OCI-LY7 (cell line): Measurements from ENCODE around the gene ANKS1A. TPM values are rescaled to one million over a fixed set of nuclear protein-coding genes. Genes with fewer than 3 reads are reported as not detected.

Experiments used
- BruUV-seq: library from RNA; stranded (reverse); fragments of 400-500 nt; replicated peaks from 2 replicates; lab custom pipeline; 2021; lab: Mats Ljungman, UMichigan
- CTCF ChIA-PET: fragments of 300-600 bp; sonication (Branson Sonifier 250); formaldehyde crosslinking; loops from one replicate; lab custom pipeline; 2022; ENCODE audit warnings: antibody characterized with exemption; ENCODE audit not compliant: unreplicated experiment; lab: Charles Lee
- POLR2A ChIA-PET: fragments of 300-600 bp; sonication (Branson Sonifier 250); formaldehyde crosslinking; loops from one replicate; lab custom pipeline; 2022; ENCODE audit warnings: antibody characterized with exemption; lab: Charles Lee
- DNase-seq: peaks from one replicate; pipeline ENCODE4 v3.0.0-alpha.2; 2015; ENCODE audit warnings: low spot score
- H2AFZ ChIP-seq: fragments of 200-600 bp; sonication (generic), shearing (Covaris generic); 2 replicates; pipeline ENCODE4 v1.6.1; 2014; ENCODE audit warnings: mild to moderate bottlenecking, antibody characterized with exemption, low read length, moderate library complexity
- H3K27ac ChIP-seq: fragments of 200-600 bp; sonication (generic); 2 replicates; pipeline ENCODE4 v1.5.1; 2014; ENCODE audit warnings: mixed run types, low read depth, mild to moderate bottlenecking, moderate library complexity, low read length, inconsistent platforms; ENCODE audit not compliant: poor library complexity, severe bottlenecking
- H3K36me3 ChIP-seq: fragments of 200-600 bp; sonication (generic); 2 replicates; pipeline ENCODE4 v1.6.1; 2014; ENCODE audit warnings: mild to moderate bottlenecking, antibody characterized with exemption, low read length, moderate library complexity, mixed read lengths; ENCODE audit not compliant: insufficient read depth
- H3K4me1 ChIP-seq: fragments of 200-600 bp; sonication (generic); 2 replicates; pipeline ENCODE4 v1.5.1; 2014; ENCODE audit warnings: mild to moderate bottlenecking, low read length; ENCODE audit not compliant: insufficient read depth, poor library complexity, severe bottlenecking
- H3K4me2 ChIP-seq: fragments of 200-600 bp; sonication (generic); 2 replicates; pipeline ENCODE4 v1.6.1; 2014; ENCODE audit warnings: mild to moderate bottlenecking, low read length
- H3K4me3 ChIP-seq: fragments of 200-600 bp; sonication (generic); 2 replicates; pipeline ENCODE4 v1.5.1; 2014; ENCODE audit warnings: mild to moderate bottlenecking, low read depth, low read length; ENCODE audit not compliant: poor library complexity, severe bottlenecking
- H3K79me2 ChIP-seq: fragments of 200-600 bp; sonication (generic); 2 replicates; pipeline ENCODE4 v1.6.1; 2016; ENCODE audit warnings: low read depth, mild to moderate bottlenecking, low read length, moderate library complexity, mixed read lengths; ENCODE audit not compliant: insufficient read depth
- H3K9me2 ChIP-seq: fragments of 200-600 bp; sonication (generic); 2 replicates; pipeline ENCODE4 v1.6.1; 2016; ENCODE audit warnings: mild to moderate bottlenecking, low read length, mixed read lengths; ENCODE audit not compliant: insufficient read depth
- H3K9me3 ChIP-seq: fragments of 200-600 bp; sonication (generic); 2 replicates; pipeline ENCODE4 v1.6.1; 2014; ENCODE audit warnings: mild to moderate bottlenecking, mixed run types, low read length, mixed read lengths
- H4K20me1 ChIP-seq: fragments of 200-600 bp; sonication (generic); 2 replicates; pipeline ENCODE4 v1.6.1; 2014; ENCODE audit warnings: mild to moderate bottlenecking, antibody characterized with exemption, low read length, moderate library complexity, mixed read lengths; ENCODE audit not compliant: insufficient read depth
- CTCF ChIP-seq: fragments of 200-600 bp; sonication (generic); conservative IDR thresholded peaks from 2 replicates; pipeline ENCODE4 v1.5.1; 2014; ENCODE audit warnings: mild to moderate bottlenecking, antibody characterized with exemption, low read length, moderate library complexity, mixed read lengths
- EZH2phosphoT487 ChIP-seq: fragments of 200-600 bp; sonication (generic); IDR thresholded peaks from 2 replicates; pipeline ENCODE4 v1.6.1; 2018; ENCODE audit warnings: low read depth, borderline replicate concordance, mild to moderate bottlenecking, mixed run types, antibody characterized with exemption, low read length, moderate library complexity, mixed read lengths
- intact Hi-C: fragments of 100-400 bp; cut with micrococcal nuclease; formaldehyde crosslinking; loops from one replicate; pipeline ENCODE4 v1.10.0; 2022; ENCODE audit not compliant: unreplicated experiment
- small RNA-seq: library from RNA; depleted of rRNA; stranded (forward); fragments of <200 nt; gene quantifications from one replicate; pipeline ENCODE3, GENCODE V24; 2014
- total RNA-seq, 2 experiments: library from RNA; depleted of rRNA in 1 of 2; stranded (reverse); fragments of >200 nt in 1 of 2; shearing (Covaris generic) in 1 of 2; gene quantifications; 2 replicates each; pipeline ENCODE4 v1.2.3, GENCODE V29; 2014 to 2022

The ANKS1A gene
- total RNA-seq, 2 experiments from 2014 or later = 7.8 to 13.8 TPM

GRCh38 chr6:35140639-35141006, 251.6 kb downstream of the ANKS1A start:
- BruUV-seq = no TSS peak
- no peak overlapping the region for H3K4me3 ChIP-seq

More at GRCh38 chr6:35140639-35141006, 251.6 kb downstream of the ANKS1A start:
- H3K4me2 ChIP-seq = peak overlapping the region; percentile 32; the same call in 1 of the 2 replicates
- H3K4me1 ChIP-seq = peaks cover 12% of the 10 kb centered on the region
- no peaks in the 10 kb centered on the region for H3K9me2 ChIP-seq
- H3K79me2 ChIP-seq = no peaks in the 10 kb centered on the region
- no peaks in the 10 kb centered on the region for H3K9me3 ChIP-seq
- TF ChIP-seq EZH2phosphoT487 (no peak), CTCF (no peak)
- ChIA-PET CTCF (no interaction called here), POLR2A (no interaction called here)
- H3K27ac ChIP-seq = no peak overlapping the region
- no peaks in the 10 kb centered on the region for H4K20me1 ChIP-seq
- intact Hi-C loops = loop anchor here (1.0 to 5.0 kb wide), 3 partner anchors 154 to 893 kb away; partner anchors contain the start of gene SMIM29
- no peaks in the 10 kb centered on the region for H3K36me3 ChIP-seq
- no peak for DNase-seq
- H2AFZ ChIP-seq = peak overlapping the region; percentile 49; the same call in 1 of the 2 replicates

Small RNA genes lying within 50 kb of the gene (small RNA-seq; reads per million reads assigned to genes)
- not detected for gene AL138721.1

Other genes starting within 250 kb of the ANKS1A start
- gene ILRUN, start 192.5 kb upstream of the ANKS1A start, total RNA-seq (2014; rRNA removed; shearing (Covaris generic)) = 25.6 and 27.1 TPM in 2 replicates
- gene ILRUN, start 192.5 kb upstream of the ANKS1A start, total RNA-seq (2022) = 77.6 and 82.7 TPM in 2 replicates
- gene SNRPC, start 131.8 kb upstream of the ANKS1A start, total RNA-seq (2014; rRNA removed; shearing (Covaris generic)) = 158 and 210 TPM in 2 replicates
- gene SNRPC, start 131.8 kb upstream of the ANKS1A start, total RNA-seq (2022) = 177 and 184 TPM in 2 replicates
- gene BLTP3A, start 97.2 kb upstream of the ANKS1A start, total RNA-seq (2014; rRNA removed; shearing (Covaris generic)) = 11.4 and 11.9 TPM in 2 replicates
- gene BLTP3A, start 97.2 kb upstream of the ANKS1A start, total RNA-seq (2022) = 23.3 and 24.5 TPM in 2 replicates
- gene TAF11, start 1.2 kb upstream of the ANKS1A start, total RNA-seq (2014; rRNA removed; shearing (Covaris generic)) = 30.1 and 30.3 TPM in 2 replicates
- gene TAF11, start 1.2 kb upstream of the ANKS1A start, total RNA-seq (2022) = 39.2 and 41.5 TPM in 2 replicates